Measurements from ENCODE around the gene SSTR3. TPM values are rescaled to one million over a fixed set of nuclear protein-coding genes. Genes with fewer than 3 reads are reported as not detected.

Gene SSTR3
- total and polyA plus RNA-seq, 9 of the 15 experiments (the other 6 are each of a cell fraction or from before 2014, with no cell fraction given) = 0.03 TPM; not detected in 8

DNA sequence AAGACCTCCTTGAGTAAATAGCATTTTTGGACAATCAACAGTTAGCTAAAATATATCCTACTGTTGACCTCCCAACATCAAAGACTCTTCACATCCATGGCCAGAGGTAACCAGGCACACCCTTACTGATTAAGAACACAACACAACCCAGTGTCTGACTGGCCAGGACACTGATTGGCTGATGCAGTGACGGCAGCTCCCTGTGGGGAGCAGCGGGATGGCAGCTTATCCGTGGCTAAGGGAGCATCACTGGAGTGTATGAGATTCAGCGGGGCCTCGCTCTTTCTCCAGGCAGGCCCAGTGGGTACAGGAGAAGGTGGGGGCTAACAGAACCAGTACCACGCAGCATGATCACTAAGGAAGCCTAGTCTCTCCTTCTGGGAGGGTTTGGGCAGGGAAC lies 52.2 kb downstream of the SSTR3 start:
- ChIA-PET POLR2A (no interaction called here), CTCF (ENCODE audit: low intra/inter-chr PET ratio) (interaction anchor here (0.8 kb wide), 1 partner anchor 31 kb away, joined by 3 read pairs; no protein-coding TSS in a partner anchor)
- no peak overlapping the region for H2AFZ ChIP-seq (ENCODE audit: low read depth, low read length)
- no peak for DNase-seq (ENCODE audit: extremely low read depth in 1 of 4, low spot score in 3 of 4)
- no peaks in the 10 kb centered on the region; the same call in 1 of the 2 replicates for H4K20me1 ChIP-seq (replicated peaks; ENCODE audit: control insufficient read depth, insufficient read depth, low read length)
- TF ChIP-seq NCOR1 (IDR thresholded peaks at IDR 0.05) (no peak), MYC (IDR thresholded peaks at IDR 0.05; ENCODE audit: low read depth, low read length) (no peak), MYC (CRISPR knock-in tag; IDR thresholded peaks at IDR 0.05; ENCODE audit: borderline replicate concordance, low read depth) (no peak), CHD2 (IDR thresholded peaks at IDR 0.05; ENCODE audit: low read depth, low read length) (no peak), ZNF766 (CRISPR knock-in tag; conservative IDR thresholded peaks at IDR 0.05) (no peak), PPARD (CRISPR knock-in tag; IDR thresholded peaks at IDR 0.05) (no peak), TRIM28 (IDR thresholded peaks at IDR 0.05) (no peak)
- in situ Hi-C loops (cut with MboI) (no loop called here), intact Hi-C loops (cut with micrococcal nuclease) (no loop called here)
- no peak overlapping the region for H3K4me3 ChIP-seq
- no peak for FAIRE-seq
- H3K9me1 ChIP-seq (ENCODE audit: control insufficient read depth, insufficient read depth, low read length) = no peaks in the 10 kb centered on the region
- no peak overlapping the region for H3K9ac ChIP-seq (ENCODE audit: insufficient read depth in 1 of 2, low read depth in 2 of 2, low read length in 2 of 2)
- no peaks in the 10 kb centered on the region; the same call in 1 of the 2 replicates for H3K9me3 ChIP-seq (replicated peaks; ENCODE audit: control insufficient read depth, insufficient read depth, low read depth, low read length)
- no peak for ATAC-seq
- H3K36me3 ChIP-seq (ENCODE audit: control insufficient read depth, insufficient read depth, low read length) = no peaks in the 10 kb centered on the region
- no peaks in the 10 kb centered on the region for H3K79me2 ChIP-seq (ENCODE audit: control insufficient read depth, insufficient read depth, low read length)
- H3K4me2 ChIP-seq (ENCODE audit: insufficient read depth, low read length) = no peak overlapping the region
- BruUV-seq (replicated peaks) = no TSS peak
- no peaks in the 10 kb centered on the region; a peak in 1 of 5 replicates for H3K4me1 ChIP-seq (replicated peaks in 1 of 2; ENCODE audit: control insufficient read depth in 2 of 2, insufficient read depth in 2 of 2, low read length in 2 of 2)
- 0% methylated on average over 3 of the region's 6 CpGs for WGBS (ENCODE audit: insufficient coverage, low coverage, missing lambda C conversion rate)
- H3K27ac ChIP-seq (ENCODE audit: extremely low read depth, low read depth, low read length) = no peak overlapping the region
- peaks cover 0 to 49% of the 10 kb centered on the region in 2 experiments; a peak in 3 of 5 replicates for H3K27me3 ChIP-seq (ENCODE audit: control insufficient read depth in 2 of 2, insufficient read depth in 2 of 2, low read length in 2 of 2)

DNA sequence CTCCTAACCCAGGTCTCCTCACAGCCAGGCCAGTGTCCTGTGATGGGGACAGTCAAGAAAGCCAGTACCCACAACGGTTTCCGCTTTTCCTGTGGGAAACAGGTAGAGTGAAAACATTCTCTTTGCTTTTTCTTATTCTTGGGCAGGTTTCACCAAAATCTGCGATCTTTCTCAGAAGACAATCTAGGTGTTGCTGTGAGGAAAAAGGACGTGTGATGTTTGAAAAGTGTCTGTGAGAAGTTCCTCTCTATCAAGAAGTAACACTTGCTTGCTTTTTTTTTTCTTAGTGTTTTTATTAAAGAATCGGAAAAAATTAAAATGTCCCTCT lies 53.4 kb downstream of the SSTR3 start:
- DNase-seq (ENCODE audit: extremely low read depth in 1 of 4, low spot score in 3 of 4) = no peak
- Histone ChIP-seq H3K27me3 (ENCODE audit: control insufficient read depth in 2 of 2, insufficient read depth in 2 of 2, low read length in 2 of 2) (peaks cover 0 to 54% of the 10 kb centered on the region in 2 experiments; a peak in 3 of 5 replicates), H3K36me3 (ENCODE audit: control insufficient read depth, insufficient read depth, low read length) (no peaks in the 10 kb centered on the region), H3K9ac (ENCODE audit: insufficient read depth in 1 of 2, low read depth in 2 of 2, low read length in 2 of 2) (no peak overlapping the region), H2AFZ (ENCODE audit: low read depth, low read length) (no peak overlapping the region), H3K27ac (ENCODE audit: extremely low read depth, low read depth, low read length) (no peak overlapping the region), H4K20me1 (replicated peaks; ENCODE audit: control insufficient read depth, insufficient read depth, low read length) (no peaks in the 10 kb centered on the region; the same call in 1 of the 2 replicates), H3K9me1 (ENCODE audit: control insufficient read depth, insufficient read depth, low read length) (no peaks in the 10 kb centered on the region), H3K9me3 (replicated peaks; ENCODE audit: control insufficient read depth, insufficient read depth, low read depth, low read length) (no peaks in the 10 kb centered on the region; the same call in 1 of the 2 replicates), H3K4me3 (no peak overlapping the region), H3K79me2 (ENCODE audit: control insufficient read depth, insufficient read depth, low read length) (no peaks in the 10 kb centered on the region), H3K4me1 (replicated peaks in 1 of 2; ENCODE audit: control insufficient read depth in 2 of 2, insufficient read depth in 2 of 2, low read length in 2 of 2) (no peaks in the 10 kb centered on the region; a peak in 1 of 5 replicates), H3K4me2 (ENCODE audit: insufficient read depth, low read length) (no peak overlapping the region)
- WGBS (ENCODE audit: insufficient coverage, low coverage, missing lambda C conversion rate) = 3% methylated on average over 5 of the region's 5 CpGs
- intact Hi-C loops (cut with micrococcal nuclease) = no loop called here
- no TSS peak for BruUV-seq (replicated peaks)
- POLR2A ChIA-PET = no interaction called here
- FAIRE-seq = no peak
- CTCF ChIA-PET (ENCODE audit: low intra/inter-chr PET ratio) = no interaction called here
- in situ Hi-C loops (cut with MboI) = no loop called here
- ATAC-seq = no peak
- TF ChIP-seq SMARCA4 (IDR thresholded peaks at IDR 0.05) = no peak
- no peak for TF ChIP-seq TGIF2 (CRISPR knock-in tag; IDR thresholded peaks at IDR 0.05)
- TF ChIP-seq ZNF77 (CRISPR knock-in tag; IDR thresholded peaks at IDR 0.05) = no peak
- TF ChIP-seq BDP1 (IDR thresholded peaks at IDR 0.05; ENCODE audit: insufficient read depth, insufficient read length) = no peak
- TF ChIP-seq, protein P1, sequence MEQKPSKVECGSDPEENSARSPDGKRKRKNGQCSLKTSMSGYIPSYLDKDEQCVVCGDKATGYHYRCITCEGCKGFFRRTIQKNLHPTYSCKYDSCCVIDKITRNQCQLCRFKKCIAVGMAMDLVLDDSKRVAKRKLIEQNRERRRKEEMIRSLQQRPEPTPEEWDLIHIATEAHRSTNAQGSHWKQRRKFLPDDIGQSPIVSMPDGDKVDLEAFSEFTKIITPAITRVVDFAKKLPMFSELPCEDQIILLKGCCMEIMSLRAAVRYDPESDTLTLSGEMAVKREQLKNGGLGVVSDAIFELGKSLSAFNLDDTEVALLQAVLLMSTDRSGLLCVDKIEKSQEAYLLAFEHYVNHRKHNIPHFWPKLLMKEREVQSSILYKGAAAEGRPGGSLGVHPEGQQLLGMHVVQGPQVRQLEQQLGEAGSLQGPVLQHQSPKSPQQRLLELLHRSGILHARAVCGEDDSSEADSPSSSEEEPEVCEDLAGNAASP (IDR thresholded peaks at IDR 0.05) = no peak
- TF ChIP-seq, protein P2, sequence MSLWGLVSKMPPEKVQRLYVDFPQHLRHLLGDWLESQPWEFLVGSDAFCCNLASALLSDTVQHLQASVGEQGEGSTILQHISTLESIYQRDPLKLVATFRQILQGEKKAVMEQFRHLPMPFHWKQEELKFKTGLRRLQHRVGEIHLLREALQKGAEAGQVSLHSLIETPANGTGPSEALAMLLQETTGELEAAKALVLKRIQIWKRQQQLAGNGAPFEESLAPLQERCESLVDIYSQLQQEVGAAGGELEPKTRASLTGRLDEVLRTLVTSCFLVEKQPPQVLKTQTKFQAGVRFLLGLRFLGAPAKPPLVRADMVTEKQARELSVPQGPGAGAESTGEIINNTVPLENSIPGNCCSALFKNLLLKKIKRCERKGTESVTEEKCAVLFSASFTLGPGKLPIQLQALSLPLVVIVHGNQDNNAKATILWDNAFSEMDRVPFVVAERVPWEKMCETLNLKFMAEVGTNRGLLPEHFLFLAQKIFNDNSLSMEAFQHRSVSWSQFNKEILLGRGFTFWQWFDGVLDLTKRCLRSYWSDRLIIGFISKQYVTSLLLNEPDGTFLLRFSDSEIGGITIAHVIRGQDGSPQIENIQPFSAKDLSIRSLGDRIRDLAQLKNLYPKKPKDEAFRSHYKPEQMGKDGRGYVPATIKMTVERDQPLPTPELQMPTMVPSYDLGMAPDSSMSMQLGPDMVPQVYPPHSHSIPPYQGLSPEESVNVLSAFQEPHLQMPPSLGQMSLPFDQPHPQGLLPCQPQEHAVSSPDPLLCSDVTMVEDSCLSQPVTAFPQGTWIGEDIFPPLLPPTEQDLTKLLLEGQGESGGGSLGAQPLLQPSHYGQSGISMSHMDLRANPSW (CRISPR knock-in tag; IDR thresholded peaks at IDR 0.05) = no peak
- no peak for TF ChIP-seq GTF2F1 (IDR thresholded peaks at IDR 0.05; ENCODE audit: low read depth, low read length)
- no peak for TF ChIP-seq CBX5 (IDR thresholded peaks at IDR 0.05; ENCODE audit: borderline replicate concordance, low read depth)
- TF ChIP-seq XRCC3 (IDR thresholded peaks at IDR 0.05) = no peak
- TF ChIP-seq NFXL1 (CRISPR knock-in tag; IDR thresholded peaks at IDR 0.05) = no peak

Measured in K562 (cell line).